ENCODE measurements around the gene SORCS1. TPM values are rescaled to one million over a fixed set of nuclear protein-coding genes. Genes with fewer than 3 reads are reported as not detected.
"Not testable (repeated sequence)": the region's sequence is repeated elsewhere in the genome, so short reads cannot be mapped to it uniquely, and the experiment has no call there.

SORCS1 gene
- polyA plus RNA-seq, 1 experiment: 0.02 TPM

- Histone ChIP-seq H3K27me3 (ENCODE audit: control insufficient read depth, insufficient read depth, low read length) (no peaks in the 10 kb centered on the region), H3K4me3 (ENCODE audit: low read depth, low read length) (no peak overlapping the region), H3K9me3 (ENCODE audit: control insufficient read depth, insufficient read depth, low read length) (peaks cover 21% of the 10 kb centered on the region), H3K27ac (ENCODE audit: low read depth, low read length) (no peak overlapping the region)
- DNase-seq (ENCODE audit: low read depth, low spot score): no peak
- TF ChIP-seq CTCF (IDR thresholded peaks at IDR 0.05; ENCODE audit: low read depth, low read length): no peak
- ChIA-PET POLR2A (no interaction called here), CTCF (no interaction called here)
Measured at GRCh38 chr10:107033799-107034422, 130.6 kb downstream of the SORCS1 start.

GRCh38 chr10:107032700-107033401 lies 131.7 kb downstream of the SORCS1 start:
- Histone ChIP-seq H3K27me3 (ENCODE audit: control insufficient read depth, insufficient read depth, low read length) (no peaks in the 10 kb centered on the region), H3K9me3 (ENCODE audit: control insufficient read depth, insufficient read depth, low read length) (peaks cover 19% of the 10 kb centered on the region; the same call in 1 of the 2 replicates), H3K27ac (ENCODE audit: low read depth, low read length) (no peak overlapping the region), H3K4me3 (ENCODE audit: low read depth, low read length) (no peak overlapping the region)
- no peak for DNase-seq (ENCODE audit: low read depth, low spot score)
- POLR2A ChIA-PET: no interaction called here
- CTCF ChIA-PET: no interaction called here
- no peak for TF ChIP-seq CTCF (IDR thresholded peaks at IDR 0.05; ENCODE audit: low read depth, low read length)

GRCh38 chr10:107031931-107032699 lies 132.4 kb downstream of the SORCS1 start:
- H3K27me3 ChIP-seq (ENCODE audit: control insufficient read depth, insufficient read depth, low read length): no peaks in the 10 kb centered on the region
- H3K4me3 ChIP-seq (ENCODE audit: low read depth, low read length): no peak overlapping the region
- no peak for DNase-seq (ENCODE audit: low read depth, low spot score)
- CTCF ChIA-PET: no interaction called here
- H3K27ac ChIP-seq (ENCODE audit: low read depth, low read length): no peak overlapping the region
- POLR2A ChIA-PET: no interaction called here
- no peak for TF ChIP-seq CTCF (IDR thresholded peaks at IDR 0.05; ENCODE audit: low read depth, low read length)
- peaks cover 24% of the 10 kb centered on the region; the same call in 1 of the 2 replicates for H3K9me3 ChIP-seq (ENCODE audit: control insufficient read depth, insufficient read depth, low read length)

GRCh38 chr10:107028236-107028635 lies 136.3 kb downstream of the SORCS1 start:
- Histone ChIP-seq H3K27ac (ENCODE audit: low read depth, low read length) (no peak overlapping the region), H3K9me3 (ENCODE audit: control insufficient read depth, insufficient read depth, low read length) (peaks cover 25% of the 10 kb centered on the region; the same call in 1 of the 2 replicates), H3K4me3 (ENCODE audit: low read depth, low read length) (no peak overlapping the region), H3K27me3 (ENCODE audit: control insufficient read depth, insufficient read depth, low read length) (no peaks in the 10 kb centered on the region)
- CTCF ChIA-PET: no interaction called here
- POLR2A ChIA-PET: no interaction called here
- no peak for DNase-seq (ENCODE audit: low read depth, low spot score)
- no peak for TF ChIP-seq CTCF (IDR thresholded peaks at IDR 0.05; ENCODE audit: low read depth, low read length)

GRCh38 chr10:107025676-107026075 lies 138.8 kb downstream of the SORCS1 start:
- no peak for DNase-seq (ENCODE audit: low read depth, low spot score)
- CTCF ChIA-PET: interaction anchor here (0.5 to 0.6 kb wide), 2 partner anchors 107 to 227 kb away, joined by 3 to 4 read pairs; no protein-coding TSS in a partner anchor
- H3K9me3 ChIP-seq (ENCODE audit: control insufficient read depth, insufficient read depth, low read length): peaks cover 17% of the 10 kb centered on the region; the same call in 1 of the 2 replicates
- H3K27ac ChIP-seq (ENCODE audit: low read depth, low read length): no peak overlapping the region
- H3K27me3 ChIP-seq (ENCODE audit: control insufficient read depth, insufficient read depth, low read length): no peaks in the 10 kb centered on the region
- TF ChIP-seq CTCF (IDR thresholded peaks at IDR 0.05; ENCODE audit: low read depth, low read length): no peak
- no peak overlapping the region for H3K4me3 ChIP-seq (ENCODE audit: low read depth, low read length)
- POLR2A ChIA-PET: no interaction called here

GRCh38 chr10:107024033-107024432 lies 140.5 kb downstream of the SORCS1 start:
- POLR2A ChIA-PET; H3K27me3 ChIP-seq (ENCODE audit: control insufficient read depth, insufficient read depth, low read length); CTCF ChIA-PET; DNase-seq (ENCODE audit: low read depth, low spot score); H3K4me3 ChIP-seq (ENCODE audit: low read depth, low read length); H3K27ac ChIP-seq (ENCODE audit: low read depth, low read length): not testable (repeated sequence)
- H3K9me3 ChIP-seq (ENCODE audit: control insufficient read depth, insufficient read depth, low read length): peaks cover 17% of the 10 kb centered on the region; the same call in 1 of the 2 replicates

All from AG04450 (cell line).